ENCODE results near the gene RAB15. TPM values are rescaled to one million over a fixed set of nuclear protein-coding genes. Genes with fewer than 3 reads are reported as not detected.

The RAB15 gene
- total RNA-seq, 1 donor from 2014 or later: 13.8 TPM

GRCh38 chr14:64930085-64930843, 41.9 kb downstream of the RAB15 start:
- no peak overlapping the region for H3K4me3 ChIP-seq
- H3K27ac ChIP-seq: no peak overlapping the region
- TF ChIP-seq CTCF (IDR thresholded peaks at IDR 0.05): no peak
- no peaks in the 10 kb centered on the region for H3K9me3 ChIP-seq
- intact Hi-C loops (cut with DNase I): no loop called here
- ATAC-seq (peak in 1 of 2 donors; percentile 47), DNase-seq (no peak)
- H3K4me1 ChIP-seq: peaks cover 5% of the 10 kb centered on the region
- peaks cover 81% of the 10 kb centered on the region for H3K36me3 ChIP-seq
- no peaks in the 10 kb centered on the region for H3K27me3 ChIP-seq (ENCODE audit: low read depth)

GRCh38 chr14:64929014-64929359, 43.1 kb downstream of the RAB15 start:
- peaks cover 86% of the 10 kb centered on the region for H3K36me3 ChIP-seq
- no peak for DNase-seq
- peak overlapping the region; percentile 25 for H3K27ac ChIP-seq
- no peaks in the 10 kb centered on the region for H3K9me3 ChIP-seq
- peaks cover 5% of the 10 kb centered on the region for H3K4me1 ChIP-seq
- H3K4me3 ChIP-seq: no peak overlapping the region
- TF ChIP-seq CTCF (IDR thresholded peaks at IDR 0.05): no peak
- ATAC-seq: no peak
- no peaks in the 10 kb centered on the region for H3K27me3 ChIP-seq (ENCODE audit: low read depth)
- intact Hi-C loops (cut with DNase I): no loop called here

- Histone ChIP-seq H3K36me3 (peaks cover 84% of the 10 kb centered on the region), H3K27ac (peak overlapping the region; percentile 25), H3K4me1 (peaks cover 5% of the 10 kb centered on the region), H3K9me3 (no peaks in the 10 kb centered on the region), H3K27me3 (ENCODE audit: low read depth) (no peaks in the 10 kb centered on the region), H3K4me3 (no peak overlapping the region)
- no peak for ATAC-seq
- intact Hi-C loops (cut with DNase I): no loop called here
- TF ChIP-seq CTCF (IDR thresholded peaks at IDR 0.05): no peak
- no peak for DNase-seq
Measured at GRCh38 chr14:64928239-64929013, 43.7 kb downstream of the RAB15 start.

- peaks cover 70% of the 10 kb centered on the region for H3K36me3 ChIP-seq
- ATAC-seq: no peak
- TF ChIP-seq CTCF (IDR thresholded peaks at IDR 0.05): no peak
Measured at GRCh38 chr14:64927031-64927430, 45.1 kb downstream of the RAB15 start.

GRCh38 chr14:64926398-64926995, 45.6 kb downstream of the RAB15 start:
- DNase-seq: no peak
- Histone ChIP-seq H3K27ac (no peak overlapping the region), H3K9me3 (no peaks in the 10 kb centered on the region), H3K27me3 (ENCODE audit: low read depth) (no peaks in the 10 kb centered on the region), H3K4me1 (peaks cover 5% of the 10 kb centered on the region), H3K36me3 (peaks cover 64% of the 10 kb centered on the region), H3K4me3 (no peak overlapping the region)
- no peak for TF ChIP-seq CTCF (IDR thresholded peaks at IDR 0.05)
- no peak for ATAC-seq
- intact Hi-C loops (cut with DNase I): no loop called here

More at GRCh38 chr14:64927031-64927430, 45.1 kb downstream of the RAB15 start:
- no peak overlapping the region for H3K4me3 ChIP-seq
- no peaks in the 10 kb centered on the region for H3K27me3 ChIP-seq (ENCODE audit: low read depth)
- intact Hi-C loops (cut with DNase I): no loop called here
- peaks cover 5% of the 10 kb centered on the region for H3K4me1 ChIP-seq
- H3K9me3 ChIP-seq: no peaks in the 10 kb centered on the region
- no peak for DNase-seq
- no peak overlapping the region for H3K27ac ChIP-seq

Data from lower lobe of right lung (tissue), 2 donors.